Bone marrow (tissue), 2 donors: ENCODE data around the gene HSPA2.
"Not testable (repeated sequence)": the region's sequence is repeated elsewhere in the genome, so short reads cannot be mapped to it uniquely, and the experiment has no call there.

Source experiments
- DNase-seq, 2 donors: peaks; one replicate each; lab custom pipeline; 2025; lab: John Stamatoyannopoulos, UW

Gene HSPA2

DNA sequence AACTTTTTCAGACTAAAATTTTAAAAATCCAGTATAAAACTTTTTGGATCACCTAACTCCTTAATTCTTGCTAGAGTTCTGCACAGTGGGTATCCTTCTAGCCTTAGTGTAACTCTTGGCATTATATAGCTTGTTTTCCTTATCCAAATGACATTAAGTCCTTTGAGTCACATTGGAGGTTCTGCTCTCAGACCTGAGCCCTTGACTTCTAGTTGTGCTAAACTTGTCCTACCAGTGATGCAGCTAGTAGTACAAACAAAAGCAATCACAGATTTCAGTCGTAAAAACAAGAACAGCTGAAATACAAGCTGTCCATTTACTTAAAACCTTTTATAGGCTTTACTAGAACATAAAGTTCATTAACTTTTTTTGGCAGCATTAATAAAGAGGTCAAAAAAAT is 25.5 kb upstream of the HSPA2 start:
- DNase-seq = no peak

DNA sequence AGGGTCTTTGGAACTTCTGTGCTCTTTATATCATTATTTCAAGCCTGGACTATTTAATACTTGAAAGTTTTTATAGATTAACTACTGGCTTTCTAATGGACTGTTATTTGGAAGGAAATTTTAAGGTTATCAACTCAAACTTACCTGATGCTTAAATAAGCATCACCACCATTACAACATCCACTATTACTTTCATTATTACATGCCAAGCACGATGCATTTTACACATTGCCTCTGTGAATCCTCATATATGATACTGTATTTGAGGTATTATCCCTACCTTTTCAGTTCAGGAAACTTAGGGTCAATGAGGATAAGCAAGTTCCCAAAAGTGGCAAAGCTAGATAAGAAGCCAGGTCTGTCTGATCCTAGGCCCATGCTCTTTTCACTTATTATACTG is 23.6 kb upstream of the HSPA2 start:
- DNase-seq = no peak

DNA sequence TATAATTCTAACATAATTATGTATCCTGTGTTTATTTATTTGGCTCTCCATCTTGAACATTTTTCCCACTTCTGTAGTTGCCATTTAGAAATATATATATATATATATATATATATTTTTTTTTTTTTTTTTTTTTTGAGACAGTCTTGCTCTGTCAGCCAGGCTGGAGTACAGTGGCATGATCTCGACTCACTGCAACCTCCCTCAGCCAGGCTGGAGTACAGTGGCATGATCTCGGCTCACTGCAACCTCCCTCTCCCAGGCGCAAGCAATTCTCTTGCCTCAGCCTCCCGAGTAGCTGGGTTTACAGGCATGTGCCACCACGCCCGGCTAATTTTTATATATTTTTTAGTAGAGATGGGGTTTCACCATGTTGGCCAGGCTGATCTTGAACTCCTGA is 22.9 kb upstream of the HSPA2 start:
- DNase-seq = not testable (repeated sequence)

DNA sequence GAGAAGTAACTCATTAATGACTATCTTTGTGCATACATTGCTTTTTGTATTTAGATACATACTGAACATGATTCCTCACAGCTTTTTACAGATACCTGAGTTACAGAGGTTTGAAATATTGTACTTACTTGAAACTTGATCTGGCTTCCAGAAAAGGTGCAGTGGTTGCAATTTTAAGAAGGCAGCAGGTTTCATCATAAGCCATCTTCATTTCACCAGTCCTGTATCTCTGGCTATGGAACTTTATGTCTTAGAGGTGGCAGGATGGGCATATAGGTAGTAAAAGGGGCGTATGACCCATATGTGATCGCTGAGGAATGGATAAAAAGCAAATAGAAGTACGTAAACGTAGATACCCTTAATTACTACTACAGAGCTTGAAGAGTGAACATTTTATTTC is 22.3 kb upstream of the HSPA2 start:
- DNase-seq = no peak

DNA sequence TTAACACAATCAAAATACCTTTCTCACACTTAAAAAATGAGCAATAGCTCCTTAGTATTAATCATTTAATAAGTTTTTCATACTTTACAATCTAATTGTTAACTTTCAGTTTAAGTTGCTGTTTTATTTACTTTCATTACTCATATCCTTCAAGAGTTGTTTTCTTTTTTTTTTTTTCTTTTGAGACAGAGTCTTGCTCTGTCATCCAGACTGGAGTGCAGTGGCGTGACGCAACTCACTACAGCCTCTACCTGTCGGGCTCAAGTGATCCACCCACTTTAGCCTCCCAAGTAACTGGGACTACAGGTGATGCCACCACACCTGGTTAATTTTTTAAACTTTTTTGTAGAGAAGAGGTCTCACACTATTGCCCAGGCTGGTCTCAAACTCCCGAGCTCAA is 19.8 kb upstream of the HSPA2 start:
- DNase-seq = no peak

DNA sequence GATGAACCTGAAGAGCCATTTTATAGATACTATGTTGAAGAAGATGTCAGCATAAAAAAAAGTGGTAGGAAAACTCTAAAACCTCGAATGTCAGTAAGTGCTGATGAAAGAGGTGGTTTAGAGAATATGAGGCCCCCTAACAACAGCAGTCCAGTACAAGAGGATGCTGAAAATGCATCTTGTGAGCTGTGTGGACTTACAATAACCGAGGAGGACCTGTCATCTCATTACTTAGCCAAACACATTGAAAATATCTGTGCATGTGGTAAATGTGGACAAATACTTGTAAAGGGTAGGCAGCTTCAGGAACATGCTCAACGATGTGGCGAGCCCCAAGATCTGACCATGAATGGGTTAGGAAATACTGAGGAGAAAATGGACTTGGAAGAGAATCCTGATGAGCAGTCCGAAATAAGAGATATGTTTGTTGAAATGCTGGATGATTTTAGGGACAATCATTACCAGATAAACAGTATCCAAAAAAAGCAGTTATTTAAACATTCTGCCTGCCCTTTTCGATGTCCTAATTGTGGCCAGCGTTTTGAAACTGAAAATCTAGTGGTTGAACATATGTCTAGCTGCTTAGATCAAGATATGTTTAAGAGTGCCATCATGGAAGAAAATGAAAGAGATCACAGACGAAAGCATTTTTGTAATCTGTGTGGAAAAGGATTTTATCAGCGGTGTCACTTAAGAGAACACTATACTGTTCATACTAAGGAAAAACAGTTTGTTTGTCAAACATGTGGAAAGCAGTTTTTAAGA is 17.8 kb upstream of the HSPA2 start:
- no peak for DNase-seq

GRCh38 chr14:64525354-64525753 is 15.2 kb upstream of the HSPA2 start:
- DNase-seq = no peak

DNA sequence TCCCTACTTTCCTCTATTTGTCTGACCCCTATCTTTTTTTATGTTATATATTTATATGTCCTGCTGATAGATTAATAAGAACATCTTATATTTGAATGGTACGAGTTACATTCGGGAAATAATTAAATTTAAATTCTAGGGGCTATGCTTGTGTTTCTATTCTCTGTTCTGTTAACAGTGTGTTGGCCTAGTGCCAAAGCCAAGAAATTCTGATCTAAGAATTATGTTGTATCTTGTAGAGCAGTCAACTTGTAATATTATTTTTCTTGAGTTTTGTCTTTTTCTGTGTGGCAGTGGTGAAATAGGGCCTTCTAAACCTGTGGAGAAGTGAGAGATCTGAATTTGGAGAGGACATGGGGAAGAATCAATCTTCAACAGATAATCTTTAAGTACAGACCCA is 9.0 kb upstream of the HSPA2 start:
- no peak for DNase-seq

- DNase-seq = no peak
Observed at GRCh38 chr14:64536488-64537245, 3.9 kb upstream of the HSPA2 start.

DNA sequence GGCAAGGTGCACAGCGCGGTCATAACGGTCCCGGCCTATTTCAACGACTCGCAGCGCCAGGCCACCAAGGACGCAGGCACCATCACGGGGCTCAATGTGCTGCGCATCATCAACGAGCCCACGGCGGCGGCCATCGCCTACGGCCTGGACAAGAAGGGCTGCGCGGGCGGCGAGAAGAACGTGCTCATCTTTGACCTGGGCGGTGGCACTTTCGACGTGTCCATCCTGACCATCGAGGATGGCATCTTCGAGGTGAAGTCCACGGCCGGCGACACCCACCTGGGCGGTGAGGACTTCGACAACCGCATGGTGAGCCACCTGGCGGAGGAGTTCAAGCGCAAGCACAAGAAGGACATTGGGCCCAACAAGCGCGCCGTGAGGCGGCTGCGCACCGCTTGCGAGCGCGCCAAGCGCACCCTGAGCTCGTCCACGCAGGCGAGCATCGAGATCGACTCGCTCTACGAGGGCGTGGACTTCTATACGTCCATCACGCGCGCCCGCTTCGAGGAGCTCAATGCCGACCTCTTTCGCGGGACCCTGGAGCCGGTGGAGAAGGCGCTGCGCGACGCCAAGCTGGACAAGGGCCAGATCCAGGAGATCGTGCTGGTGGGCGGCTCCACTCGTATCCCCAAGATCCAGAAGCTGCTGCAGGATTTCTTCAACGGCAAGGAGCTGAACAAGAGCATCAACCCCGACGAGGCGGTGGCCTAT is 875 bp downstream of the HSPA2 start:
- DNase-seq = no peak

DNA sequence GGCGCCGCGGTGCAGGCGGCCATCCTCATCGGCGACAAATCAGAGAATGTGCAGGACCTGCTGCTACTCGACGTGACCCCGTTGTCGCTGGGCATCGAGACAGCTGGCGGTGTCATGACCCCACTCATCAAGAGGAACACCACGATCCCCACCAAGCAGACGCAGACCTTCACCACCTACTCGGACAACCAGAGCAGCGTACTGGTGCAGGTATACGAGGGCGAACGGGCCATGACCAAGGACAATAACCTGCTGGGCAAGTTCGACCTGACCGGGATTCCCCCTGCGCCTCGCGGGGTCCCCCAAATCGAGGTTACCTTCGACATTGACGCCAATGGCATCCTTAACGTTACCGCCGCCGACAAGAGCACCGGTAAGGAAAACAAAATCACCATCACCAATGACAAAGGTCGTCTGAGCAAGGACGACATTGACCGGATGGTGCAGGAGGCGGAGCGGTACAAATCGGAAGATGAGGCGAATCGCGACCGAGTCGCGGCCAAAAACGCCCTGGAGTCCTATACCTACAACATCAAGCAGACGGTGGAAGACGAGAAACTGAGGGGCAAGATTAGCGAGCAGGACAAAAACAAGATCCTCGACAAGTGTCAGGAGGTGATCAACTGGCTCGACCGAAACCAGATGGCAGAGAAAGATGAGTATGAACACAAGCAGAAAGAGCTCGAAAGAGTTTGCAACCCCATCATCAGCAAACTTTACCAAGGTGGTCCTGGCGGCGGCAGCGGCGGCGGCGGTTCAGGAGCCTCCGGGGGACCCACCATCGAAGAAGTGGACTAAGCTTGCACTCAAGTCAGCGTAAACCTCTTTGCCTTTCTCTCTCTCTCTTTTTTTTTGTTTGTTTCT is 1.7 kb downstream of the HSPA2 start:
- DNase-seq = no peak

- no peak for DNase-seq
Observed at GRCh38 chr14:64542836-64543201, 2.3 kb downstream of the HSPA2 start.

- DNase-seq = no peak
Observed at GRCh38 chr14:64544607-64545312, 4.2 kb downstream of the HSPA2 start.

GRCh38 chr14:64549016-64549415 is 8.5 kb downstream of the HSPA2 start:
- no peak for DNase-seq

- DNase-seq = no peak
Observed at GRCh38 chr14:64549791-64550620, 9.5 kb downstream of the HSPA2 start, which contains the start of gene PPP1R36. TSS of gene PPP1R36 (plus strand) at chr14:64549961. CDS start at chr14:64549998, 37 bp downstream.

- no peak for DNase-seq
Observed at GRCh38 chr14:64550621-64551333, 10.2 kb downstream of the HSPA2 start.

- no peak for DNase-seq
Observed at GRCh38 chr14:64554556-64554955, 14.0 kb downstream of the HSPA2 start.

DNA sequence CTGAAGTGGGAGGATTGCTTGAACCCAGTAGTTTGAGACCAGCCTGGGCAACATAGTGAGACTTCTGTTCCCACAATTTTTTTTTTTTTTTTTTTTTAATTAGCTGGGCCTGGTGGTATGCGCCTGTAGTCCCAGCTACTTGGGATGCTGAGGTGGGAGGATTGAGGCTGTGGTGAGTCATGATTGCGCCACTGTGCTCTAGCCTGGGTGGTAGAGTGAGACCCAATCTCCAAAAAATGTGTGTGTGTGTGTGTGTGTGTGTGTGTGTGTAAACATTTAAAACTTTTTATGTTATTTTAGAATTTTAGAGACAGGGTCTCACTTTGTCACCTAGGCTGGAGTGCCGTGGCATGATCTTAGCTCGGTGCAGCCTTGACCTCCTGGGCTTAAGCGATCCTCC is 16.0 kb downstream of the HSPA2 start:
- DNase-seq = no peak

- not testable (repeated sequence) for DNase-seq
Observed at GRCh38 chr14:64558216-64558615, 17.7 kb downstream of the HSPA2 start.

- DNase-seq = no peak
Observed at GRCh38 chr14:64561631-64562030, 21.1 kb downstream of the HSPA2 start.
